Ureter (tissue), 1 donor: ENCODE measurements around the gene RNASE1. TPM values are rescaled to one million over a fixed set of nuclear protein-coding genes. Genes with fewer than 3 reads are reported as not detected.
"Not testable (repeated sequence)": the region's sequence is repeated elsewhere in the genome, so short reads cannot be mapped to it uniquely, and the experiment has no call there.

Experiments used
- DNase-seq: peaks from one replicate; pipeline ENCODE4 v3.0.0-alpha.2; 2020; ENCODE audit warnings: low spot score
- total RNA-seq: library from RNA; stranded (reverse); gene quantifications from one replicate; pipeline ENCODE4 v1.2.4, GENCODE V29; 2023
- donor health status: DM: yes; HTN: yes; CAD: no.

RNASE1 gene
- total RNA-seq, 1 donor from 2014 or later, result 67.3 TPM

- DNase-seq, result no peak
These were observed 30.0 kb downstream of the RNASE1 start for GRCh38 chr14:20772650-20773049.

- DNase-seq, result no peak
These were observed 33.2 kb downstream of the RNASE1 start for GRCh38 chr14:20769421-20769820.

GRCh38 chr14:20768593-20768892, 34.1 kb downstream of the RNASE1 start:
- no peak for DNase-seq

- no peak for DNase-seq
These were observed 41.7 kb downstream of the RNASE1 start for GRCh38 chr14:20760950-20761349.

- not testable (repeated sequence) for DNase-seq
These were observed 43.2 kb downstream of the RNASE1 start for GRCh38 chr14:20759465-20759864.

- DNase-seq, result no peak
These were observed 44.7 kb downstream of the RNASE1 start for GRCh38 chr14:20757965-20758364.

- DNase-seq, result no peak
These were observed 47.6 kb downstream of the RNASE1 start for GRCh38 chr14:20755037-20755436.

GRCh38 chr14:20754308-20754707, 48.3 kb downstream of the RNASE1 start:
- no peak for DNase-seq

- DNase-seq, result no peak
These were observed 50.6 kb downstream of the RNASE1 start for GRCh38 chr14:20751963-20752562.

Other genes with a start within 250 kb of the RNASE1 start
- gene RNASE9, start 241.8 kb downstream of the RNASE1 start, total RNA-seq, result not detected
- gene RNASE11, start 214.8 kb downstream of the RNASE1 start, total RNA-seq, result not detected
- gene RNASE12, start 211.5 kb downstream of the RNASE1 start, total RNA-seq, result not detected
- gene OR6S1, start 161.2 kb downstream of the RNASE1 start, total RNA-seq, result not detected
- 26.5 TPM for gene RNASE4, start 118.3 kb downstream of the RNASE1 start, total RNA-seq
- gene ANG, start 114.1 kb downstream of the RNASE1 start, total RNA-seq, result 5.5 TPM
- not detected for gene EDDM3A, start 57.0 kb downstream of the RNASE1 start, total RNA-seq
- gene EDDM3B, start 34.4 kb downstream of the RNASE1 start, total RNA-seq, result not detected
- 5.8 TPM for gene RNASE6, start 21.6 kb downstream of the RNASE1 start, total RNA-seq
- not detected for gene RNASE3, start 88.5 kb upstream of the RNASE1 start, total RNA-seq
- 1.1 TPM for gene RNASE2, start 152.6 kb upstream of the RNASE1 start, total RNA-seq
- gene METTL17, start 187.1 kb upstream of the RNASE1 start, total RNA-seq, result 70.0 TPM
- 0.83 TPM for gene SLC39A2, start 196.4 kb upstream of the RNASE1 start, total RNA-seq
- 188 TPM for gene NDRG2, start 222.2 kb upstream of the RNASE1 start, total RNA-seq
- gene TPPP2, start 227.4 kb upstream of the RNASE1 start, total RNA-seq, result 0.62 TPM
- not detected for gene RNASE13, start 232.0 kb upstream of the RNASE1 start, total RNA-seq
- 0.94 TPM for gene RNASE7, start 239.5 kb upstream of the RNASE1 start, total RNA-seq